GM23338 (cell line): ENCODE measurements around the gene CAPN7. TPM values are rescaled to one million over a fixed set of nuclear protein-coding genes. Genes with fewer than 3 reads are reported as not detected.

Source experiments
- ATAC-seq: fragments of 200-7000 bp; cut with Tn5 transposase; 3 replicates; pipeline ENCODE4 v1.9.1; 2020
- DNase-seq: peaks from one replicate; pipeline ENCODE4 v3.0.0-alpha.2; 2015; ENCODE audit warnings: low spot score
- H2AFZ ChIP-seq: fragments of 200-600 bp; sonication (generic); 2 replicates; pipeline ENCODE4 v1.8.0; 2016; ENCODE audit warnings: antibody characterized with exemption, mild to moderate bottlenecking, moderate library complexity
- H3F3A ChIP-seq: fragments of 200-600 bp; sonication (generic); replicated peaks from 2 replicates; pipeline ENCODE4 v1.8.0; 2017; ENCODE audit warnings: antibody characterized with exemption, mixed run types, low read depth
- H3K27ac ChIP-seq: fragments of 200-600 bp; sonication (generic); 2 replicates; pipeline ENCODE4 v1.6.1; 2016; ENCODE audit warnings: low read depth
- H3K27me3 ChIP-seq: fragments of 200-600 bp; sonication (generic); 2 replicates; pipeline ENCODE4 v1.8.0; 2016; ENCODE audit warnings: mild to moderate bottlenecking, mixed run types, moderate library complexity; ENCODE audit not compliant: insufficient read depth
- H3K36me3 ChIP-seq: fragments of 200-600 bp; sonication (generic); 2 replicates; pipeline ENCODE4 v1.8.0; 2016; ENCODE audit warnings: mild to moderate bottlenecking; ENCODE audit not compliant: insufficient read depth
- H3K4me1 ChIP-seq: fragments of 200-600 bp; sonication (generic); 2 replicates; pipeline ENCODE4 v1.8.0; 2016; ENCODE audit warnings: mild to moderate bottlenecking, moderate library complexity; ENCODE audit not compliant: insufficient read depth
- H3K4me2 ChIP-seq: fragments of 200-600 bp; sonication (generic); 2 replicates; pipeline ENCODE4 v1.7.1; 2017; ENCODE audit warnings: mixed run types
- H3K4me3 ChIP-seq: fragments of 200-600 bp; sonication (generic); 2 replicates; pipeline ENCODE4 v1.6.1; 2016; ENCODE audit warnings: mixed run types
- H3K79me2 ChIP-seq: fragments of 200-600 bp; sonication (generic); replicated peaks from 2 replicates; pipeline ENCODE4 v1.8.0; 2017; ENCODE audit warnings: mild to moderate bottlenecking; ENCODE audit not compliant: insufficient read depth
- H3K9me2 ChIP-seq: fragments of 200-600 bp; sonication (generic); 2 replicates; pipeline ENCODE4 v1.8.0; 2017; ENCODE audit not compliant: insufficient read depth
- H4K20me1 ChIP-seq: fragments of 200-600 bp; sonication (generic); replicated peaks from 2 replicates; pipeline ENCODE4 v1.8.0; 2017; ENCODE audit warnings: mild to moderate bottlenecking; ENCODE audit not compliant: insufficient read depth
- H3K27ac Mint-ChIP-seq: 2 replicates; pipeline ENCODE4 v1.8.0; 2020; ENCODE audit warnings: inconsistent platforms, mild to moderate bottlenecking, moderate library complexity, mixed read lengths
- H3K27me3 Mint-ChIP-seq: 3 replicates; pipeline ENCODE4 v1.8.0; 2022; ENCODE audit warnings: low read depth, mild to moderate bottlenecking, moderate library complexity, mixed read lengths, inconsistent platforms; ENCODE audit not compliant: insufficient read depth, poor library complexity
- H3K36me3 Mint-ChIP-seq: 3 replicates; pipeline ENCODE4 v1.8.0; 2021; ENCODE audit warnings: low read depth, mild to moderate bottlenecking, inconsistent platforms, moderate library complexity, mixed read lengths
- H3K4me1 Mint-ChIP-seq: 3 replicates; pipeline ENCODE4 v1.8.0; 2020; ENCODE audit warnings: mild to moderate bottlenecking, inconsistent platforms, mixed read lengths
- H3K4me3 Mint-ChIP-seq: 3 replicates; pipeline ENCODE4 v1.8.0; 2021; ENCODE audit warnings: moderate library complexity, mild to moderate bottlenecking, inconsistent platforms, mixed read lengths
- H3K9me3 Mint-ChIP-seq: 3 replicates; pipeline ENCODE4 v1.8.0; 2020; ENCODE audit warnings: moderate library complexity, mild to moderate bottlenecking, inconsistent platforms, mixed read lengths
- CREB1 ChIP-seq: fragments of 250-450 bp; sonication (Bioruptor Pico); IDR thresholded peaks from 2 replicates; pipeline ENCODE4 v1.5.0; 2020; ENCODE audit warnings: low read depth, mild to moderate bottlenecking, moderate library complexity
- CTCF ChIP-seq, 2 experiments: fragments of 200-600 bp in 1 of 2; sonication (generic) in 1 of 2; conservative IDR thresholded peaks; 2 replicates each; pipeline versions ENCODE4 v1.5.1 to v1.6.1; 2016 to 2017; ENCODE audit warnings: antibody characterized with exemption in 2 of 2, low read depth in 2 of 2, mild to moderate bottlenecking in 2 of 2, moderate library complexity in 1 of 2
- EZH2 ChIP-seq: fragments of 200-600 bp; sonication (generic); IDR thresholded peaks from one replicate; pipeline ENCODE4 v1.8.0; 2017; ENCODE audit warnings: antibody characterized with exemption, mild to moderate bottlenecking, low read depth; ENCODE audit not compliant: unreplicated experiment
- EZH2phosphoT487 ChIP-seq: fragments of 200-600 bp; sonication (generic); IDR thresholded peaks from one replicate; pipeline ENCODE4 v1.8.1; 2018; ENCODE audit warnings: antibody characterized with exemption; ENCODE audit not compliant: unreplicated experiment
- JUNB ChIP-seq: IDR thresholded peaks from one replicate; pipeline ENCODE4 v1.6.1; 2016; ENCODE audit warnings: antibody characterized with exemption; ENCODE audit not compliant: unreplicated experiment
- NANOG ChIP-seq: IDR thresholded peaks from 2 replicates; pipeline ENCODE4 v1.6.1; 2016; ENCODE audit warnings: antibody characterized with exemption, borderline replicate concordance
- POLR2AphosphoS5 ChIP-seq: IDR thresholded peaks from 2 replicates; pipeline ENCODE4 v1.6.1; 2016; ENCODE audit warnings: antibody characterized with exemption, low read depth
- REST ChIP-seq: IDR thresholded peaks from one replicate; pipeline ENCODE4 v1.6.1; 2018; ENCODE audit warnings: antibody characterized with exemption; ENCODE audit not compliant: unreplicated experiment
- STAT1 ChIP-seq: IDR thresholded peaks from one replicate; pipeline ENCODE4 v1.6.1; 2016; ENCODE audit warnings: antibody characterized with exemption; ENCODE audit not compliant: unreplicated experiment
- ZNF114 ChIP-seq: fragments of 250-450 bp; sonication (Bioruptor Pico); IDR thresholded peaks from 2 replicates; pipeline ENCODE4 v1.5.0; 2020; ENCODE audit warnings: mild to moderate bottlenecking, moderate library complexity
- ZNF331 ChIP-seq: fragments of 250-450 bp; sonication (Bioruptor Pico); IDR thresholded peaks from 2 replicates; pipeline ENCODE4 v1.5.0; 2020; ENCODE audit warnings: low read depth, mild to moderate bottlenecking, moderate library complexity
- polyA plus RNA-seq: library from polyadenylated mRNA; unstranded; fragments of >200 nt; fragmentation: Nextera tagmentation; extraction: Ambion mirVana; gene quantifications from 2 replicates; pipeline ENCODE4 v1.2.1, GENCODE V29; 2016
- total RNA-seq: library from RNA; depleted of rRNA; stranded (reverse); fragments of >200 nt; shearing (Covaris generic); gene quantifications from 2 replicates; pipeline ENCODE4 v1.2.3, GENCODE V29; 2014
- TF ChIP-seq, protein P1 (sequence below): IDR thresholded peaks from 2 replicates; pipeline ENCODE4 v1.6.1; 2016; ENCODE audit warnings: antibody characterized with exemption
- TF ChIP-seq, protein P2 (sequence below): fragments of 250-450 bp; sonication (Bioruptor Pico); IDR thresholded peaks from 2 replicates; pipeline ENCODE4 v1.5.0; 2020; ENCODE audit warnings: mild to moderate bottlenecking, moderate library complexity

The CAPN7 gene
- total and polyA plus RNA-seq, 2 experiments from 2014 or later: 9.9 to 18.1 TPM

- Mint-ChIP-seq H3K27me3 (peaks cover 4% of the 10 kb centered on the region), H3K27ac (no peak overlapping the region), H3K4me3 (no peak overlapping the region), H3K4me1 (no peaks in the 10 kb centered on the region; the same call in 1 of the 3 replicates), H3K9me3 (no peaks in the 10 kb centered on the region), H3K36me3 (no peaks in the 10 kb centered on the region)
- DNase-seq (no peak), ATAC-seq (no peak)
- H3K27me3 ChIP-seq: no peaks in the 10 kb centered on the region
- no peak overlapping the region for H3K4me2 ChIP-seq
- peaks cover 4% of the 10 kb centered on the region for H3K9me2 ChIP-seq
- H3K4me3 ChIP-seq: no peak overlapping the region
- H3K4me1 ChIP-seq: peaks cover 5% of the 10 kb centered on the region
- no peak overlapping the region for H2AFZ ChIP-seq
- no peaks in the 10 kb centered on the region for H4K20me1 ChIP-seq
- H3F3A ChIP-seq: no peaks in the 10 kb centered on the region
- no peaks in the 10 kb centered on the region for H3K79me2 ChIP-seq
- H3K27ac ChIP-seq: no peak overlapping the region
- H3K36me3 ChIP-seq: no peaks in the 10 kb centered on the region
- TF ChIP-seq EZH2 (no peak), CREB1 (no peak), JUNB (no peak), ZNF331 (CRISPR knock-in tag) (no peak), EZH2phosphoT487 (no peak), CTCF (conservative IDR thresholded peaks at IDR 0.05; ENCODE audit: low read depth in 2 of 2) (no peak), NANOG (no peak), POLR2AphosphoS5 (no peak), STAT1 (no peak), REST (no peak), ZNF114 (CRISPR knock-in tag) (no peak)
- TF ChIP-seq, protein P1, sequence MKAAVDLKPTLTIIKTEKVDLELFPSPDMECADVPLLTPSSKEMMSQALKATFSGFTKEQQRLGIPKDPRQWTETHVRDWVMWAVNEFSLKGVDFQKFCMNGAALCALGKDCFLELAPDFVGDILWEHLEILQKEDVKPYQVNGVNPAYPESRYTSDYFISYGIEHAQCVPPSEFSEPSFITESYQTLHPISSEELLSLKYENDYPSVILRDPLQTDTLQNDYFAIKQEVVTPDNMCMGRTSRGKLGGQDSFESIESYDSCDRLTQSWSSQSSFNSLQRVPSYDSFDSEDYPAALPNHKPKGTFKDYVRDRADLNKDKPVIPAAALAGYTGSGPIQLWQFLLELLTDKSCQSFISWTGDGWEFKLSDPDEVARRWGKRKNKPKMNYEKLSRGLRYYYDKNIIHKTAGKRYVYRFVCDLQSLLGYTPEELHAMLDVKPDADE: no peak
- TF ChIP-seq, protein P2, sequence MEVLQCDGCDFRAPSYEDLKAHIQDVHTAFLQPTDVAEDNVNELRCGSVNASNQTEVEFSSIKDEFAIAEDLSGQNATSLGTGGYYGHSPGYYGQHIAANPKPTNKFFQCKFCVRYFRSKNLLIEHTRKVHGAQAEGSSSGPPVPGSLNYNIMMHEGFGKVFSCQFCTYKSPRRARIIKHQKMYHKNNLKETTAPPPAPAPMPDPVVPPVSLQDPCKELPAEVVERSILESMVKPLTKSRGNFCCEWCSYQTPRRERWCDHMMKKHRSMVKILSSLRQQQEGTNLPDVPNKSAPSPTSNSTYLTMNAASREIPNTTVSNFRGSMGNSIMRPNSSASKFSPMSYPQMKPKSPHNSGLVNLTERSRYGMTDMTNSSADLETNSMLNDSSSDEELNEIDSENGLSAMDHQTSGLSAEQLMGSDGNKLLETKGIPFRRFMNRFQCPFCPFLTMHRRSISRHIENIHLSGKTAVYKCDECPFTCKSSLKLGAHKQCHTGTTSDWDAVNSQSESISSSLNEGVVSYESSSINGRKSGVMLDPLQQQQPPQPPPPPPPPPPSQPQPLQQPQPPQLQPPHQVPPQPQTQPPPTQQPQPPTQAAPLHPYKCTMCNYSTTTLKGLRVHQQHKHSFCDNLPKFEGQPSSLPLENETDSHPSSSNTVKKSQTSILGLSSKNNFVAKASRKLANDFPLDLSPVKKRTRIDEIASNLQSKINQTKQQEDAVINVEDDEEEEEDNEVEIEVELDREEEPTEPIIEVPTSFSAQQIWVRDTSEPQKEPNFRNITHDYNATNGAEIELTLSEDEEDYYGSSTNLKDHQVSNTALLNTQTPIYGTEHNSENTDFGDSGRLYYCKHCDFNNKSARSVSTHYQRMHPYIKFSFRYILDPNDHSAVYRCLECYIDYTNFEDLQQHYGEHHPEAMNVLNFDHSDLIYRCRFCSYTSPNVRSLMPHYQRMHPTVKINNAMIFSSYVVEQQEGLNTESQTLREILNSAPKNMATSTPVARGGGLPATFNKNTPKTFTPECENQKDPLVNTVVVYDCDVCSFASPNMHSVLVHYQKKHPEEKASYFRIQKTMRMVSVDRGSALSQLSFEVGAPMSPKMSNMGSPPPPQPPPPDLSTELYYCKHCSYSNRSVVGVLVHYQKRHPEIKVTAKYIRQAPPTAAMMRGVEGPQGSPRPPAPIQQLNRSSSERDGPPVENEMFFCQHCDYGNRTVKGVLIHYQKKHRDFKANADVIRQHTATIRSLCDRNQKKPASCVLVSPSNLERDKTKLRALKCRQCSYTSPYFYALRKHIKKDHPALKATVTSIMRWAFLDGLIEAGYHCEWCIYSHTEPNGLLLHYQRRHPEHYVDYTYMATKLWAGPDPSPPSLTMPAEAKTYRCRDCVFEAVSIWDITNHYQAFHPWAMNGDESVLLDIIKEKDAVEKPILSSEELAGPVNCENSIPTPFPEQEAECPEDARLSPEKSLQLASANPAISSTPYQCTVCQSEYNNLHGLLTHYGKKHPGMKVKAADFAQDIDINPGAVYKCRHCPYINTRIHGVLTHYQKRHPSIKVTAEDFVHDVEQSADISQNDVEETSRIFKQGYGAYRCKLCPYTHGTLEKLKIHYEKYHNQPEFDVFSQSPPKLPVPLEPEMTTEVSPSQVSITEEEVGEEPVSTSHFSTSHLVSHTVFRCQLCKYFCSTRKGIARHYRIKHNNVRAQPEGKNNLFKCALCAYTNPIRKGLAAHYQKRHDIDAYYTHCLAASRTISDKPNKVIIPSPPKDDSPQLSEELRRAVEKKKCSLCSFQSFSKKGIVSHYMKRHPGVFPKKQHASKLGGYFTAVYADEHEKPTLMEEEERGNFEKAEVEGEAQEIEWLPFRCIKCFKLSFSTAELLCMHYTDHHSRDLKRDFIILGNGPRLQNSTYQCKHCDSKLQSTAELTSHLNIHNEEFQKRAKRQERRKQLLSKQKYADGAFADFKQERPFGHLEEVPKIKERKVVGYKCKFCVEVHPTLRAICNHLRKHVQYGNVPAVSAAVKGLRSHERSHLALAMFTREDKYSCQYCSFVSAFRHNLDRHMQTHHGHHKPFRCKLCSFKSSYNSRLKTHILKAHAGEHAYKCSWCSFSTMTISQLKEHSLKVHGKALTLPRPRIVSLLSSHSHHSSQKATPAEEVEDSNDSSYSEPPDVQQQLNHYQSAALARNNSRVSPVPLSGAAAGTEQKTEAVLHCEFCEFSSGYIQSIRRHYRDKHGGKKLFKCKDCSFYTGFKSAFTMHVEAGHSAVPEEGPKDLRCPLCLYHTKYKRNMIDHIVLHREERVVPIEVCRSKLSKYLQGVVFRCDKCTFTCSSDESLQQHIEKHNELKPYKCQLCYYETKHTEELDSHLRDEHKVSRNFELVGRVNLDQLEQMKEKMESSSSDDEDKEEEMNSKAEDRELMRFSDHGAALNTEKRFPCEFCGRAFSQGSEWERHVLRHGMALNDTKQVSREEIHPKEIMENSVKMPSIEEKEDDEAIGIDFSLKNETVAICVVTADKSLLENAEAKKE (CRISPR knock-in tag): no peak
These were observed 31.1 kb upstream of the CAPN7 start for GRCh38 chr3:15174953-15175352.
